HepG2 (cell line): ENCODE measurements around the gene RHBDL1. TPM values are rescaled to one million over a fixed set of nuclear protein-coding genes. Genes with fewer than 3 reads are reported as not detected.

Source experiments
- AHR ChIP-seq: IDR thresholded peaks from 2 replicates; pipeline ENCODE4 v1.6.1; 2018; ENCODE audit warnings: missing genetic modification reagents, missing compliant biosample characterization
- BRCA1 ChIP-seq: sonication (generic); formaldehyde crosslinking; IDR thresholded peaks from 2 replicates; pipeline ENCODE4 v1.4.0; 2020; ENCODE audit warnings: missing genetic modification reagents
- CENPBD1 ChIP-seq: sonication (generic); formaldehyde crosslinking; IDR thresholded peaks from 2 replicates; pipeline ENCODE4 v1.8.0; 2022; ENCODE audit warnings: missing genetic modification reagents, low read depth, mild to moderate bottlenecking, borderline replicate concordance
- DNMT3B ChIP-seq: conservative IDR thresholded peaks from 2 replicates; pipeline ENCODE4 v1.6.1; 2016; ENCODE audit warnings: missing biosample characterization, control low read depth
- GMEB1 ChIP-seq: sonication (generic); formaldehyde crosslinking; IDR thresholded peaks from 2 replicates; pipeline ENCODE4 v1.5.1; 2020; ENCODE audit warnings: missing genetic modification reagents, mild to moderate bottlenecking, borderline replicate concordance
- HOXA5 ChIP-seq: sonication (generic); formaldehyde crosslinking; IDR thresholded peaks from 2 replicates; pipeline ENCODE4 v1.4.0; 2020; ENCODE audit warnings: missing genetic modification reagents
- LRRFIP1 ChIP-seq: sonication (generic); formaldehyde crosslinking; conservative IDR thresholded peaks from 2 replicates; pipeline ENCODE4 v1.4.0; 2020; ENCODE audit warnings: missing genetic modification reagents
- RARA ChIP-seq: IDR thresholded peaks from 2 replicates; pipeline ENCODE4 v1.6.1; 2016; ENCODE audit warnings: missing genetic modification reagents, missing compliant biosample characterization
- RELA ChIP-seq: sonication (generic); formaldehyde crosslinking; IDR thresholded peaks from 2 replicates; pipeline ENCODE4 v1.4.0; 2020; ENCODE audit warnings: missing genetic modification reagents
- SRSF1 ChIP-seq: fragments of 200-400 bp; formaldehyde crosslinking; optimal IDR thresholded peaks from 2 replicates; pipeline ENCODE3; 2017; ENCODE audit warnings: mild to moderate bottlenecking, low read depth, low read length, moderate library complexity
- THAP9 ChIP-seq: sonication (generic); formaldehyde crosslinking; IDR thresholded peaks from 2 replicates; pipeline ENCODE4; 2020; ENCODE audit warnings: missing genetic modification reagents, mild to moderate bottlenecking, borderline replicate concordance
- XRCC5 ChIP-seq: fragments of 200-400 bp; formaldehyde crosslinking; optimal IDR thresholded peaks from 2 replicates; pipeline ENCODE3; 2017; ENCODE audit warnings: mild to moderate bottlenecking, low read length
- ZNF326 ChIP-seq: sonication (generic); formaldehyde crosslinking; IDR thresholded peaks from 2 replicates; pipeline ENCODE4 v1.4.0; 2020; ENCODE audit warnings: missing genetic modification reagents, borderline replicate concordance
- ZNF672 ChIP-seq: sonication (generic); formaldehyde crosslinking; IDR thresholded peaks from 2 replicates; pipeline ENCODE4 v1.8.1; 2022; ENCODE audit warnings: missing genetic modification reagents
- ZNF781 ChIP-seq: sonication (generic); formaldehyde crosslinking; IDR thresholded peaks from 2 replicates; pipeline ENCODE4 v1.5.1; 2020; ENCODE audit warnings: borderline replicate concordance, mild to moderate bottlenecking, missing genetic modification reagents; ENCODE audit errors: not compliant biosample characterization
- ZNF883 ChIP-seq: sonication (generic); formaldehyde crosslinking; IDR thresholded peaks from 2 replicates; pipeline ENCODE4 v1.5.1; 2020; ENCODE audit warnings: mild to moderate bottlenecking, missing genetic modification reagents; ENCODE audit errors: not compliant biosample characterization
- polyA plus RNA-seq, 8 experiments: library from polyadenylated mRNA; depleted of rRNA in 3 of 8; stranded (reverse) in 7 of 8; unstranded in 1 of 8; fragments of >200 nt; fragmentation: Illumina TruSeq in 4 of 8; extraction: Trizol in 4 of 8; gene quantifications; 2 replicates each; pipeline versions ENCODE4 v1.2.1 to v1.2.3, GENCODE V29; 2011 to 2016; ENCODE audit warnings: low read depth in 4 of 8, missing spikeins in 1 of 8, mixed read lengths in 1 of 8; ENCODE audit not compliant: insufficient read depth in 1 of 8
- total RNA-seq, 5 experiments: library from RNA; depleted of rRNA; stranded (reverse); fragments of >200 nt; fragmentation: Illumina TruSeq; extraction: Trizol; gene quantifications; 2 replicates each; pipeline ENCODE4 v1.2.3, GENCODE V29; 2016; ENCODE audit warnings: low read depth in 1 of 5

Gene RHBDL1
- total and polyA plus RNA-seq, 2 of the 13 experiments (the other 11 are each of a cell fraction or from before 2014, with no cell fraction given): 1.8 to 3.8 TPM

GRCh38 chr16:637081-638018 lies 38.1 kb upstream of the RHBDL1 start (continued):
- TF ChIP-seq LRRFIP1 (CRISPR knock-in tag): no peak
- TF ChIP-seq DNMT3B (CRISPR knock-in tag): no peak
- no peak for TF ChIP-seq BRCA1
- TF ChIP-seq AHR (CRISPR knock-in tag): no peak
- TF ChIP-seq THAP9 (CRISPR knock-in tag): 0 out of 2 replicates have a peak, but pooled peaks have one; percentile 18
- no peak for TF ChIP-seq ZNF672 (CRISPR knock-in tag)
- TF ChIP-seq SRSF1: no peak
- no peak for TF ChIP-seq RELA (CRISPR knock-in tag)
- TF ChIP-seq ZNF781 (CRISPR knock-in tag): peak; percentile 23
- no peak for TF ChIP-seq ZNF326 (CRISPR knock-in tag)
- no peak for TF ChIP-seq CENPBD1
- no peak for TF ChIP-seq XRCC5
- no peak for TF ChIP-seq GMEB1
- TF ChIP-seq ZNF883: peak; percentile 73
- 0 out of 2 replicates have a peak, but pooled peaks have one; percentile 6 for TF ChIP-seq HOXA5
- TF ChIP-seq RARA (CRISPR knock-in tag): no peak
